Tibial artery (tissue), 4 donors: ENCODE data around the gene UROS.

Source experiments
- DNase-seq, 2 donors: peaks; one replicate each; pipeline ENCODE4 v3.0.0-alpha.2; 2019
- H3K27ac ChIP-seq, 2 donors: fragments of 200-600 bp; sonication (generic) in 1 of 2; 1 replicate in 1 of 2; 2 replicates in 1 of 2; pipeline ENCODE4 v1.5.1; 2018 to 2019; ENCODE audit warnings: mild to moderate bottlenecking in 1 of 2
- H3K27me3 ChIP-seq, 2 donors: fragments of 200-600 bp; sonication (generic) in 1 of 2; one replicate each; pipeline versions ENCODE4 v1.5.1 to v1.6.0; 2016 to 2019
- H3K36me3 ChIP-seq, 3 donors: fragments of 200-600 bp; sonication (generic) in 2 of 3; one replicate each; pipeline ENCODE4 v1.5.1; 2016 to 2019; ENCODE audit warnings: mild to moderate bottlenecking in 2 of 3
- H3K4me1 ChIP-seq, 4 donors: fragments of 200-600 bp; sonication (generic) in 2 of 4; 1 replicate in 3 of 4; 2 replicates in 1 of 4; pipeline ENCODE4 v1.5.1; 2016 to 2019
- H3K4me3 ChIP-seq, 2 donors: fragments of 200-600 bp; sonication (generic) in 1 of 2; 1 replicate in 1 of 2; 2 replicates in 1 of 2; pipeline ENCODE4 v1.5.1; 2018 to 2019; ENCODE audit warnings: mild to moderate bottlenecking in 2 of 2
- H3K9me3 ChIP-seq, 3 donors: fragments of 200-600 bp; sonication (generic) in 1 of 3; one replicate each; pipeline ENCODE4 v1.5.1; 2016 to 2019
- intact Hi-C: fragments of 100-400 bp; cut with DNase I; formaldehyde crosslinking; loops from one replicate; pipeline ENCODE4 v1.15.0; 2023; ENCODE audit warnings: low total_unique reads
- TF ChIP-seq, protein P1 (sequence below), 2 experiments: fragments of 200-600 bp in 1 of 2; fragments of 450-650 bp in 1 of 2; IDR thresholded peaks; one replicate each; pipeline ENCODE4 v1.5.1; 2017 to 2019; ENCODE audit warnings: antibody characterized with exemption in 2 of 2, mild to moderate bottlenecking in 1 of 2, moderate library complexity in 1 of 2

The UROS gene

DNA sequence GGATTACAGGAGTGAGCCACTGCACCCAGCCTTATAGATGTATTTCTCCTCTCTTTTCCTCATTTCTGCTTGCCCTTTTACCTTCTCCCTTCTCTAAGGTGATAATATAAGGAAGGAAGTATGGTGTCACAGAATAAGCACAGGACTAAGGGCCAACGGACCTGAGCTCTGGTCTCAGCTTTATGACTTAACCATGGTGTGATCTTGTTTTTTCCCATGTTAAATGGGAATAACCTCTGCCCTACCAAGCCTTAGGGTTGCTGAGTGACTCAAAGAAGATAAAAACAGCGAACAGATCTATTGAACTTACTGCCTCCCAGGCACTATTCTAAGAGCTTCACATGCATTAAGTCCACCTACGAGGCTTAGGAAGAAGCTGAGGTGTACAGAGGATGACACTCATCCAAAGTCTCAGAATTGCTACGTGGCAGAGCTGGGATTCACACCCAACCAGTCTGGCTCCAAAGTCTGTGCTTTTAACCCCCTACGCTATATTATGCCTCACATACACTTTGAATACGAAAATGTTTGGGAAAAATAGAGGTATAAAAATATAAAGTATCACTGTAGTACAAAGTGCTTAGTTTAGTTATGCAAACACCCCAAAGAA is 5.6 kb downstream of the UROS start:
- intact Hi-C loops = no loop called here
- Histone ChIP-seq H3K27me3 (no peaks in the 10 kb centered on the region), H3K4me1 (peaks cover 0 to 11% (median 6%) of the 10 kb centered on the region in 4 donors), H3K27ac (no peak overlapping the region), H3K4me3 (no peak overlapping the region), H3K9me3 (no peaks in the 10 kb centered on the region), H3K36me3 (peaks cover 18 to 32% (median 22%) of the 10 kb centered on the region in 3 donors)
- TF ChIP-seq, protein P1, sequence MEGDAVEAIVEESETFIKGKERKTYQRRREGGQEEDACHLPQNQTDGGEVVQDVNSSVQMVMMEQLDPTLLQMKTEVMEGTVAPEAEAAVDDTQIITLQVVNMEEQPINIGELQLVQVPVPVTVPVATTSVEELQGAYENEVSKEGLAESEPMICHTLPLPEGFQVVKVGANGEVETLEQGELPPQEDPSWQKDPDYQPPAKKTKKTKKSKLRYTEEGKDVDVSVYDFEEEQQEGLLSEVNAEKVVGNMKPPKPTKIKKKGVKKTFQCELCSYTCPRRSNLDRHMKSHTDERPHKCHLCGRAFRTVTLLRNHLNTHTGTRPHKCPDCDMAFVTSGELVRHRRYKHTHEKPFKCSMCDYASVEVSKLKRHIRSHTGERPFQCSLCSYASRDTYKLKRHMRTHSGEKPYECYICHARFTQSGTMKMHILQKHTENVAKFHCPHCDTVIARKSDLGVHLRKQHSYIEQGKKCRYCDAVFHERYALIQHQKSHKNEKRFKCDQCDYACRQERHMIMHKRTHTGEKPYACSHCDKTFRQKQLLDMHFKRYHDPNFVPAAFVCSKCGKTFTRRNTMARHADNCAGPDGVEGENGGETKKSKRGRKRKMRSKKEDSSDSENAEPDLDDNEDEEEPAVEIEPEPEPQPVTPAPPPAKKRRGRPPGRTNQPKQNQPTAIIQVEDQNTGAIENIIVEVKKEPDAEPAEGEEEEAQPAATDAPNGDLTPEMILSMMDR (IDR thresholded peaks at IDR 0.05) = no peak
- no peak for DNase-seq

DNA sequence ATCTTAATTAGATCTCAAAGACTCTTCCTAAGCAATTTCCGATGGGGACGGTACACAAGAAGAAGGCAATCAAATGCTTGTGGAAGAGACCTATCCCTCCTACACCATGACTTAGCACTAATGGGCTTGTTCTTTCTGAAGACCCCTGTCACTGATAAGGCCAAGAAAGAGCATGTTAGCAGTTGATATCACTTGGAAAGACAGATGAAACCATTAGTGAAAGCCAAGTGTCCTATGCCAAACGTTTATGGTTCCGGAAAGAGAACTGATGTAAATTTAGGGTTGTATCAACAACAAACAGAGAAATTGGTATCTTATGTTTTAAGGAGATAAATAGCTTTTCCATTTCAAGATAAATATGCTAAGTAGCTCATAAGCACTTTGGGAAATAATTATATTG is 6.5 kb downstream of the UROS start:
- TF ChIP-seq, protein P1 (IDR thresholded peaks at IDR 0.05) = no peak
- Histone ChIP-seq H3K4me1 (peaks cover 0 to 2% (median 0%) of the 10 kb centered on the region in 4 donors), H3K9me3 (no peaks in the 10 kb centered on the region), H3K27ac (no peak overlapping the region), H3K36me3 (peaks cover 22 to 32% (median 22%) of the 10 kb centered on the region in 3 donors), H3K27me3 (no peaks in the 10 kb centered on the region), H3K4me3 (no peak overlapping the region)
- no peak for DNase-seq
- intact Hi-C loops = no loop called here

DNA sequence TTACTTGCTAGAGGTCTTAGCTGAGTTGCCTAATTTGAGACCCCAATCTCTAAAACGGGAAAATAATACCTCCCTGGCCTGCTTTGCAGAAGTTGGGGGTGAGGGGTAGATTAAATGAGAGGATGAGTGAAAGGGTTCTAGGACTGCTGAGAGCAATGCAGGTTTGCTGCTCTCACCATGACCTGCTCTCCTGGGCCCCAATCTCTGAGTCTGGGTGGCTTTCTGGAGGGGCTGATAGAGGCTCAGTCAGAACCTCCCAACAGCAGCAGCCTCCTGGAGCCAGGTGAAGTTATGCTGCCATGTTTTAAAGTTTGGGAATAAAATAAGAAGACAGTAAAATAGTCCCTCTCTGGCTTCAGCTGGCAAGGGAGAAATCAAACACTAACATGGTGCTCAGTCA is 7.3 kb downstream of the UROS start:
- Histone ChIP-seq H3K27me3 (no peaks in the 10 kb centered on the region), H3K4me1 (no peaks in the 10 kb centered on the region), H3K9me3 (no peaks in the 10 kb centered on the region), H3K4me3 (no peak overlapping the region), H3K27ac (no peak overlapping the region), H3K36me3 (peaks cover 28 to 39% (median 30%) of the 10 kb centered on the region in 3 donors)
- intact Hi-C loops = no loop called here
- no peak for DNase-seq
- TF ChIP-seq, protein P1 (IDR thresholded peaks at IDR 0.05) = no peak

DNA sequence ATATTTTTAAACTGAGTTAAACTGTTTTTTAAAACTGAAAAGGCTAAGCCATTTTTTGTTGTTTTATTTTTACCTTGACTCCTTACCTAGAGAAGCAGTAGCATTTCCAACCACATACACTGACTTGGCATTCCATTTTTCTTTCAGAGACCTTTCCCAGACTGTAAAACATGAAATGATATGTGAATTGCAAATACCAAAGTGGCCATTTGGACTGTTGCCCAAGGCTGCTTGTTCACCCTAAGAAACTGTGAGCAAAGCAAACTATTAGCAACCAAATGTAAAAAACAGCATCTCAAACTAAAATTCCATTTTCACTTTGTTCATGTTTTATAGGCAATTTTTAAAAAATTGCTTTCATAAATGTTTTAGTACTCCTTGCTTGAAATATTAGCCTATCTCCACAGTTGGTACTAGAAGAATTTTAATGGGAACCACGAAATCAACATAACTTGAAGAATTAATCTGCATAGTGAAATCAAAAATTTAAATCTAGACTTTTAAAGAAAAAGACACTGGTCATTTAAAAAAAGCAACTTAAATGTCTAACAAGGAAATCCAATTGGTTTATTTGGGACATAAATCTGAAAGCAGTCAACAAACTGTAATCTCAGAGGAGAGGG is 10.8 kb downstream of the UROS start:
- DNase-seq = no peak
- Histone ChIP-seq H3K9me3 (no peaks in the 10 kb centered on the region), H3K4me3 (no peak overlapping the region), H3K27me3 (no peaks in the 10 kb centered on the region), H3K27ac (no peak overlapping the region), H3K36me3 (peaks cover 38 to 67% (median 50%) of the 10 kb centered on the region in 3 donors), H3K4me1 (no peaks in the 10 kb centered on the region)
- TF ChIP-seq, protein P1 (IDR thresholded peaks at IDR 0.05) = no peak
- intact Hi-C loops = no loop called here

DNA sequence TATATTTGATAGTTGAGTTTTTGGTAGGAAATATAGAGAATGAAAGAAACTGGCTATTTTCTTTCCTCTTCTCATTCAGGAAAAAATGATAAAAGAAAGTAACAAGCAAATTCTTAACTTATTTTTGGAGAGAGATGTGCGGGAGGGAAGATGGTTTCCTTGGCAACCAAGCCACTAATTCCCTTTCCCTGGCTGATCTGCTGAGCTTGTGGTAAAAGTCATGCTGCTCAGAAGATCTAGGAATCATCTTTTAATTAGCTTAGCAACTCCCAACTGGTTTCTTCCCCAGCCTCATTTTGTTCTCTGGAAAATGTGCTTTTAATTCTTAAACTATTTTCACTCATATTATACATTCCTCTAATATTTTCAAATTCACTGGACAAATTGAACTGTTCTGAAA is 11.8 kb downstream of the UROS start:
- intact Hi-C loops = no loop called here
- peaks cover 44 to 77% (median 60%) of the 10 kb centered on the region in 3 donors for H3K36me3 ChIP-seq
- no peaks in the 10 kb centered on the region for H3K4me1 ChIP-seq
- no peak for DNase-seq
- TF ChIP-seq, protein P1 (IDR thresholded peaks at IDR 0.05) = no peak
- no peaks in the 10 kb centered on the region for H3K9me3 ChIP-seq
- H3K4me3 ChIP-seq = no peak overlapping the region
- H3K27ac ChIP-seq = no peak overlapping the region
- H3K27me3 ChIP-seq = no peaks in the 10 kb centered on the region
